GM21367 (cell line): ENCODE measurements around the gene SH2D3C.
"Not testable (repeated sequence)": the region's sequence is repeated elsewhere in the genome, so short reads cannot be mapped to it uniquely, and the experiment has no call there.

Experiments used
- ATAC-seq: cut with Tn5 transposase; IDR thresholded peaks from one replicate; pipeline ENCODE4 v1.9.1; 2021; ENCODE audit not compliant: unreplicated experiment

The SH2D3C gene

DNA sequence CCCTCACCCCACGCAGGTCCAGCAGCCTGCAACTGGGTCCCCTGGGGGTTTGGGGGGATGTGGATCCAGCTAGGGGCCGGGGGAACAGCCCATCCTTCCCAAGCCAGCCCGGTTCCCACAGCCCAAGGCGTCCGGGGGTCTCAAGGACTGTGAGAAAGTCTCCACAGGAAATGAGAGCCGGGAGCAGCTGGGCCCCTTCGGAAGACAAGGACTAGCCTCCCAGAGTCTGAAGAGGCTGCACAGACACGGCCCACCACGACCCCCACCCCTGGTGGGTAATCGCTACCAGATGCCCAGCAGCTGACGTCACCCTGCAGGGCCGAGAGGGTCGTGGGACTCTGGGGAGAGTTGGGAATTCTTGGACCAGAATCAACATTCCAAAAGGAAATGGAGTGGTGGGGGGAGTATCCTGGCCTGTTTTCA, 10.5 kb downstream of the SH2D3C start:
- ATAC-seq = no peak

DNA sequence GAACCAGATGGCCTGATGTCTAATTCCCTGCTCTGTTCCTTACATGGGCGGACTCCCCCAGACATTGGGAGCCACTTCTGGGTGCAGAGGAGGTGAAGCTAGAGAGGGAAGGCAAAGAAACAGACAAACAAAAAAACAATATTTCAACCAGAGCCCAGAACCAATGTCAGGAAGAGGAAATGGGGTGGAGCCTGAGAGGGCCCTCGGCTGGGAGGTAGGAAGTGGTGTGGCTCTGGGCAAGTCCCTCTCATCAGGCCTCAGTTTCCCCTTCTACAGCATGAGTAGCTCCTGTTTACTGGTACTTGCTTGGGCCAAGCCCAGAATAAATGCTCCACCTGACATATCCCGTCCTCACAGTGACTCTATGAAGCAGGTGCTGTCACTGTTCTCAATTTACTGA, 11.1 kb downstream of the SH2D3C start:
- no peak for ATAC-seq

DNA sequence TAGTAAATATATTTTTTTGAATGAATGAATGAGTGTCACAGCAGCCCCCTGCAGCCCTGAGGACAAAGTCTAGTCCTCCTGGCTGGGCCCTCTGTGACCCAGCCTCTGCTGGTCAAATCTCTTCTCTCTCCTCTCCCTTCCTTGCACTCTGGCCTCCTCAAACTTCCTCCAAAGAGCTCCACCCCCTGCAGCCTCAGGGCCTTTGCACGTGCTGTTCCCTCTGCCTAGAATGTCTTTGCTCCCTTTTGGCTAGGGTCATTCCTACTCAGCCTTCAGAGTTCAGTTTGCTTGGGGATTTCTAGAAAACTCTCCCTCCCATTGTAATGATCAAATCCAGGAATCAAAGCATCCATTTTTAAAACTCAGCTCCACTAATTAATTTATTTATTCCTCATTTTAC, 13.0 kb downstream of the SH2D3C start:
- ATAC-seq = no peak

DNA sequence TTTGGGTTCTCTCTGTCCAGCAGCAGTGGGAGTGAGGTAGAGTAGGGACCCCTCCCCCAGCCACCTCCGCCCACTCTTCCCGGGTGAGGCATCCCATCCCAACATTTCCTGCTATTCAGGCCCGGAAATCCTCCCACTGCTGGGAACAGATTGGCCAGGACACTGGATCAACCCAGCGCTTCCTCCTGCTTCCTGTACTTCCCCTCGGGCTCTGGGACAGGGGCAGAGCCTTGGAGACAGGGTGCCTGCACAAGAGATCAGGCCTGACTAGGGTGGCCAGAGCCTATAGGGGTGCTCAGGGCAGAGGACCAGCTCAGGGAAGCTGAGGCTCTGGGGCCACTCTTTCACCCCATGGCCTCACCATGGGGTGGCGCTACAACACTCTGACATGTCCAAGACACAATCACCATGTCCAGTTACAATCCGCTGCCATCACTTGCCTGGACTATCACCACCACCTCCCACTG, 14.5 kb downstream of the SH2D3C start:
- no peak for ATAC-seq

DNA sequence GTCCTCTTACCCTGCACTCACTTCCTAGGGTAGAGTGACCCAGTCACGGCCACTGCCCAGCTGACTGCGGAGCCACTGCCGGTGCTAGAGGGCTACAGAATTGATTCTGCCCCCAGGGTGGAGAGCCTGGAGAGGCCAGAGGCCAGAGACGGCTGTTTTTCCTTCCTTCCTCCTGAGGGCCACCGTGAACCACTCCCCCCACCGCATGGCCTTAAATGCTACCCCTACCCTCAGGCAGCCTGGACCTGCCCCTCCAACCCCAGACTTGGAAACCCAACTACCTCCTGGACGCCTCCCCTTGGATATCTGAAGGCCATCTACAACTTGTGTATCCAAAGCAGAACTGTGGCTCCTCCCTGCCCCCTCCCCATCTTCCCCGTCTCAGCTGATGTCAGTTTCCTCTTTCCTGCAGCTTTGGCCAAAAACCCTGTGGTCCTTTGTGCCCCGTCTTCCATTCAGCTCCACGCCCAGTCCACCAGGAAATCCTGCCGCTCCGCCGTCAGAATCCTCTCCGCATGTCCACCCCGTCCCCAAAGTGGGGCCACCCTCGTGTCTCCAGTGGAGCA, 16.3 kb downstream of the SH2D3C start:
- ATAC-seq = no peak

DNA sequence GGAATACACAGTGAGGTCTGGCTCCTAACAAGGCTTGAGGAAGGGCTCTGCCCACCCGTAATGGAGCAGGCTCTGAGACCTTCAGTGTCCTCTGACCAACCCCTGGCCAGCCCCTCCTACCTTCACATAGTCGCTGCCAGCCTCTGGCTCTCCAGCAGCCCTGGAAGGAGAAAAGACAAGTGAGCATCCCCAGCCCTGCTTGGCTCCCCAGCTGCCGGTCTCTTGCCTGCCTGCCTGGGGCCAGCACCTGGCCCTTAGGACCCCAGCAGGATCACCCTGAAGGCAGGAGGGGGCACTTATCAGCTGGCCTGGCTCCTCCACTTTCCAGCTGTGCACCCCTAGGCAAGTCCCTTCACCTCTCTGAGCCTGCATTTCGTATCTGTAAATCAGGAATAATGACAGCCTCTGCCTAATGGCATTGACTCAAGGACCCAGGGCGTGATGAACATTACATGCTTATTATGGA, 16.9 kb downstream of the SH2D3C start:
- ATAC-seq = no peak

DNA sequence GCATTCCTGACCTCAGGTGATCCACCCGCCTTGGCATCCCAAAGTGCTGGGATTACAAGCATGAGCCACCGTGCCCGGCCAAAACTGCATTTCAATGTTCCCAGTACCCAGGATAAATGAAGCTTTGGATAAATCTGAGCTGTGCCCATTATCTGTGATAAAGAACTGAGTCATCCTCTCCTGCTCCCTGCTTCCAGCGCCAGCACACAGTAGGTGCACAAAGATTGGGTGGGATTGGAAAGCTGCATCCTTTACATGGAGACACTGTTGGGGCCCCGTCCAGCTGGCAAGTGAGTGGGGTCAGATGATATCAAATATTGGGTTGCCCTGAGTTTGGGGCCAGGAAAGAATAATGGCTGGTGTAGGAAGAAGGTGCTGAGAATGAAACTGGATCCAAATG, 17.4 kb downstream of the SH2D3C start:
- ATAC-seq = no peak

DNA sequence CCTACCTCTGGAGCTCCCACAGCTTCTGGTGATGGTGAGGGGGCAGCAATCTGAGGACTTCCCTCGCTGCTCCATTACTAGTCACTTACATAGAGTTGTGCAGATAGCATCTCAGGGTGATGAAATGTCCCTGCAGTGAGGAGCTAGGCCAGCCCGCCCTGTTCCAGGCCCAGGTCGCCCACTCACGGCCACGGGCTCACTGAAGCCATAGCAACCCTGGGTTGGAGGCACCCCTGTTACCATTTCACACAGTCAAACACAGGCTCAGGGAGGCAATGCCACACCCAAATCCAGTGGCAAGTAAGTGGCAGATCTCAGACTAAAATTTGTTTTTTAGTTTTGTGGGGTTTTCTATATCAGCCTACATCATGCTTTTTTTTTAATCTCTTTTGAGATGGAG, 19.6 kb downstream of the SH2D3C start:
- ATAC-seq = no peak

DNA sequence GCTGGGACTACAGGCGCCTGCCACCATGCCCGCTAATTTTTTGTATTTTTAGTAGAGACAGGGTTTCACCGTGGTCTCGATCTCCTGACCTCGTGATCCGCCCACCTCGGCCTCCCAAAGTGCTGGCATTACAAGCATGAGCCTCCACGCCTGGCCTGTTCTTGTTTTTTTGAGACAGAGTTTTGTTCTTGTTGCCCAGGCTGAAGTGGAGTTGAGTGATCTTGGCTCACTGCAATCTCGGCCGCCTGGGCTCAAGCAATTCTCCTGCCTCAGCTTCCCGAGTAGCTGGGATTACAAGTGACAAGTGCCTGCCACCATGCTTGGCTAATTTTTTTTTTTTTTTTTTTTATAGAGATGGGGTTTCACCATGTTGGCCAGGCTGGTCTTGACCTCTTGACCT, 21.7 kb downstream of the SH2D3C start:
- not testable (repeated sequence) for ATAC-seq

DNA sequence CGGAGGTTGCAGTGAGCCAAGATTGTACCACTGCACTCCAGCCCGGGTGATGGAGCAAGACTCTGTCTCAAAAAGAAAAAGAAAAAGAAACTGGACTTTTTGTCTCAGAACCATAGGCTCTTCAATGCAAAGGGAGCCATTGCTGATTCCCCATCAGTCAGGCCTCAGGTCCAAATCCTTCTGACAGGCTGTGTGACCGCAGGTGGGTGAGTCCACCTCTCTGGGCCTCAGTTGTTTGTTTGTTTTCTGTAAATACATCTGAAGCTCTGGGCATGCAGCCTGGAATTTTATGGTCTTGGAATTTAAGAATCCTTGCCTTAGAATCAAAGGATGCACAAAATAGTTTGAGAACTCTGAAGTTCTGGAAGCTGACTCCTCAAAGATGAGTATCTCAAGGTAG, 22.2 kb downstream of the SH2D3C start:
- no peak for ATAC-seq

DNA sequence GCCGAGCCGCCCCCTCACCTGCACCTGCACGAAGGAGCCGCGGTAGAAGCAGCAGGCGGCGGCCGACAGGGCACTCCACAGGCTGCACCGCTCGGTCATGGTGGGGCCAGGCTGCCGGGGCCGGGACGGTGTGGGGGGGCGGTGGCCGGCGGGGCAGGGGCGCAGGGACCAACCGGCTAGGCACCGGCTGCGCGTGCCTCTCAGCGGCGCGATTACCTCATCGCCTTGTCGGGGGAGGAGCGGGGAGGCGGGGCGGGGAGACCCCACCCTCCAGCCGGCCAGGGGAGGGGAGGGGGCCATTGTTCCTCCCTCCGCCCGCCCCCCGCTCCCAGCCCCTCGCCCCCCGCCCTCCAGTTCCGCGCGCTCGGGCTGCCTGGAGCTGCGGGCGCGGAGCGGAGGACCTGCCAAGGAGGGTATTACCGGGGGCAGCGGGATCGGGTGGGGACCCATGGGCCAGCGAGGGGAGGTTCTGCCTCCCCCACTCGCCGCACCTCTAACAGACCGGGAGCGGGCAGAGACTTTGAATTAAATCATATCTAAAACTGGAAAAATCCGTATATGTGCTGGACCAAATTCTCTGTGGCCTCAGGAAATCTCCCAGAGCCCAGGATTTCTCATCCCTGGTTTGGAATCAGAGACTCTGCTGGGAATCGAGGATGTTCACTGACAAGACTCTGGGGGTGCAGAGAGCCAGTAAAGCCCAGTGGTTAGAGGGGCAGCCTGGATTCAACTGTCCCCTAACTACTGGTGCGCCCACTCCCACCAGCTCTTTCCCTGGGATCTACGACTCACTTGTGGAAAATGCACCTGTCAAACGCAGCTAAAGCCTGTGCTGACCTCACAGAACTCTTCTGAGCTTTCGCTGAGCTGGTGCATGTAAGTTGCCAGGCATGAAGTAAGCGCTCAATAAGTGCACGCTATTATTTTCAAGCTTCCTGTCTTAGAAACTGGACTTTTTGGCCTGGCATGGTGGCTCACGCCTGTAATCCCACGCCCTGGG, 23.1 kb downstream of the SH2D3C start:
- ATAC-seq = no peak

DNA sequence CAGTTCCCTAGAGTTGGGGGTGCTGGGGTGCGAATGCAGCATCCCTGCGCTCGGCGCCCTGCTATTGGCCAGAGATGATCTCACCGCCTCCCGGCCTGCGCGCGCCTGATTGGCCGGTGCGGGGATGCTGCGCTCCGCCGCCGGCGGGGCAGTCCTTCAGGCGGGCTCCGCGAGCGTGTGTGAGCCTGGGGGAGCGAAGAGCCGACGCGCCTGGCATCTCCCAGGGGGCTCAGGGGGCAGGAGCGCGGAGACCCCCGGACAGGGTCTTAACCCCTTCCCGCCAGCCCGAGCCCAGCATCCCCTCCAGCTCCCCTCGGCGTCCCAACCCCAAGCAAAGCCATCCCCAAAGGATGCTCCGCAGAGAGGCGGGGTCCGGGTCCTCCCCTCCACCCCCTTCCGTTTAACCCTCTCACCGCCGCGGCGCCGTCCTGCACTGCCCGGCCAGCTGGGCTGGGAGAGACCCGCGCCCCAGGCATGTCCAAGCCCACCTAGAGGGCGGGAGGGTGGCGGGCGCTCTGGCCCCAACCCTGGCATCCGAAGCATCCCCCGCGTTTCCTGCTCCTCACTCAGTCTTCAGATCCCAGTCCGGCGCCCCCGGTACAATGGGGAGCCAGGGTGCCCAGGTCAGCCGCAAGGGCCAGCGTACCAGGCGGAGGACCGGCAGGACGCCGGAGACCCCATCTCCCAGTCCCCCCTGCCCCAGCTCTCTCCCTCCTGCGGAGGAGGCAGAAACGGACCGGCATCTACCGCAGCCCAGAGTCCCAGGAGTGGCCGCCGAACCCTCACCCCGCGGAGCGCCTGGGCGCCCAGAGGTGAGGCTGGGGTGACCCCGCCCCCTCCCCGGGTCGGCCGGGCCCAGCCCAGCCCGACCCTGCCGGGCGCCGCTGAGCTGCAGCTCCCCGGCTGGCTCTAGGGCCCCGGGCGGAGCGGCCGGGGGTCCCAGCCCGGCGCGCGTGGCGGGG, 24.1 kb downstream of the SH2D3C start:
- no peak for ATAC-seq

DNA sequence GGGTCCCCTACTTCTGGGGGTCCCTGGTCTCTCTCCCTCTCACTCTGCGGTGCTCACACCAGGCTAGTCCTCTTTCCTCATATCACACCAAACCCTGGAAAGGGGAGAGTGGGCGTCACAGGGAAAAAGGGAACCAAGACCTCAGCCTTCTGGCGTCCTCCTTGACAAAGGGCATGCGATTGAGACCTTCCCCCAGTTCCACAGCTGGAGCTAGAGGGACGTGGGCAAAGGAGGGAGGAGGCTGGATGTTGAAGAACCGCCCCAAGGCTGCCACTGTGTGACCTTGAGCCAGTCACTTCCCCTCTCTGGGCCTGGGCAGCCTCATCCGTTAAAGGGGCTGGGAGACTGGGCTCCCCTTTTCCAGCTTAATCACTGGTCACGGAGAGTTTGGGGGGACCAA, 24.8 kb downstream of the SH2D3C start:
- no peak for ATAC-seq

DNA sequence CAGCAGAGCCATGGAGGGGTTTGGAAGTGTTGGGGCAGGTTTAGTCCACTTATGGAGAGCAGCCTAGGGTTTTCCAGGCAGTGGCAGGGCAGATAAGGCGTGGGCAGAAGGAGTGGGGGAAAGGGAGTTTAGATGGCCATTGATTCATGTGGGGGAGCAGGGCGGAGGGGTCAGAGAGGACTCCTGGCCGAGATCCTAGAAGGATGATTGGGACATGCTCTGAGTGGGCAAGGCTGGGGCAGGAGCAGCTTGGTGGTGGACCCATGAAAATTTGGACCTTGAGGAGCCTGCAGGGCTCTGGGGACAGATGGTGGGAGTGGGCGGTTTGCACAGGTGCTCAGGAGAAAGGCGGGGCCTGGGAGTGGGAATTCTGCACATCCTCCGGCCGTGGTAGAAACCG, 25.3 kb downstream of the SH2D3C start:
- ATAC-seq = no peak

DNA sequence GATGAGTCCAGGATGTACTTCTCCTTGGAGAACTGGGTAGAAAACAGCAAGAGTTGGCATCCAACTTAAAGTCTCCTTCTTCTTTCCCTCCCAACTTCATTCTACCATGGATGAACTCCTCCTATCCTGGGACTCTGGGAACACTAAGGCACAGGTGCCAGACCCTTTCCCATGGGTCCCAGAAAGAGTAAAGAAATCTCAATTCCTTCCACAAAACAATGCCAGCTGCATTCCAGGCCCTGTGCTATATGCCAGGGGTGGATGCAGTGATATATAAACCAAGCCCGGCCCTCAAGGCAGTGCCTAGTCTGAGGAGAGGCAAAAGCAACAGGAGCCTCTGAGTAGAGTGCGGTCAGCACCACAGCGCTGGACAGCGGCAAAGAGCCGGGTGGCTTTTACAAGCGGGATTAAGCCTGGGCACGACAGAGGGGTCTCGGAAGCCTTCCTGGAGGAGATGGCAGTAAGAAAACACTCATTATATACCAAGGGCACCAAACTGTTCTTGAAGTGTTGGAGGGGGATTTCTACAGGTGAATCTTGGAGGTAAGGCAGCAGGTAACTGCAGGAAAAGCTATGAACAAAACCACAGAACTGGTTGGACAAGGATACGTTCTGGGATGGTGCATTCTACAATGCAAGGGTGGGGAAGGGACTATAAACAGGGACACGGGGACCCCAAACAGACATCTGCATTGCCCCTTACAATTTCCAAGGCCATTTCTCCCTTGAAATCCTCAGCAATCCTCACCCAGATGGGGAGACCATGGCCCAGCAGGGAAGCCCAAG, 27.0 kb downstream of the SH2D3C start:
- ATAC-seq = no peak

DNA sequence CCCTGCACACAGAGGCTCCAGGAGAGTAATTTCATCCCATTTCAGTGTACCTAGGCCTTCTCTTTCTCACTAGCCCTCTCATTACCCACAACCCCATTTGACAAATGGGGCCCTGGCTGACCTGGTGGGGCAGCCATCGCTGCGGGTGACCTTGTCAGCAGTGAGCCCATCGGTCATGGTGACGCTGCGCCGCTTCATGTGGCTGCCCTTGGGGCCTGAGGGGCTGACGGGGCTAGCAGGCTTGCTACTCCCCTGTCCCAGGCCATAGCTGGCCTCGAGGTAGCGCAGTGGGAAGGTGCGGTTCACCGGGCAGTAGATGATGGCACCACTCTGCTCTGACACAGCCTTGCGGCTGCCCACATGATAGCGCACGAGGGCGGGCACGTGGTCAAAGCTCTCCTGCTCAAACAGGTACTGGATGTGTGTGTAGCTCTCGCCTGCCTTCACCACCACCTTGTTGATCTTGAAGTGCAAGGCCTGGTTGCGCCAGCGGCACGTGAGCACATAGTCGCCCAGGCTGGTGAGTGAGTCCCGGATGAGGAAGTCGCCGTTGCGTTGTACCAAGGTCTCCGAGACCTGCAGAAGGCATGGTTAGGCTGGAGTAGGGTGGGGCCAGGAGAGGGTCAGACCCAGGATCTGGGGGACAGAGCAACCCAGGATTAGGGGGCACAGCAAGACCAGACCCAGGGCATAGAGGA, 29.2 kb downstream of the SH2D3C start:
- ATAC-seq = no peak

DNA sequence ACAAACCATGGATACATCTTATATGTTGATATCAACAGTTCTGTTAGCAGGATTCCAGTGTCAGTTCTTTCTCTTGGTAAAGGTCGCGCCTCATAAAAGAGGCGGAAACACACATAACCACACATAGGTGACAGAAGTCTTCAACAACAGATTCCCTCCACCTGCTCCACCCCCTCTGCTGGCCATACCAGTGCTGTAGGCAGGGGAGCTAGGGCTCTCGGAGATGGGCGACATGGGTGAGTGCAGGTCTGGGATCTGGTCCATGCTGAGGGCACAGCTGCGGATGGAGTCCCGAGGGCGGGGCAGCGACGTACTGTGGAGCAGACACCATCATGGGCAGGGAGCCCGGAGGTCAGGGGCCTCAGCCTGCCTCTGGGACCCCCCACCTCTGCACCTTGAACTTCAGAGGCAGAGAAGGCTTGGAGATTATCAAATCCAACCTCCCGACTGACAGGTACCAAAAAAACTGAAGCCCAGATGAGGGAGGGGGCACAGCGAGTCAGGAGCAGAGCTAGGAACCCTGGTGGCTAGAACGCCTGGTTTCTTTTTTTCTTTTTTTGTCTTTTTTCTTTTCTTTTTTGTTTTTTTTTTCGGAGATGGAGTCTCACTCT, 31.4 kb downstream of the SH2D3C start:
- no peak for ATAC-seq

DNA sequence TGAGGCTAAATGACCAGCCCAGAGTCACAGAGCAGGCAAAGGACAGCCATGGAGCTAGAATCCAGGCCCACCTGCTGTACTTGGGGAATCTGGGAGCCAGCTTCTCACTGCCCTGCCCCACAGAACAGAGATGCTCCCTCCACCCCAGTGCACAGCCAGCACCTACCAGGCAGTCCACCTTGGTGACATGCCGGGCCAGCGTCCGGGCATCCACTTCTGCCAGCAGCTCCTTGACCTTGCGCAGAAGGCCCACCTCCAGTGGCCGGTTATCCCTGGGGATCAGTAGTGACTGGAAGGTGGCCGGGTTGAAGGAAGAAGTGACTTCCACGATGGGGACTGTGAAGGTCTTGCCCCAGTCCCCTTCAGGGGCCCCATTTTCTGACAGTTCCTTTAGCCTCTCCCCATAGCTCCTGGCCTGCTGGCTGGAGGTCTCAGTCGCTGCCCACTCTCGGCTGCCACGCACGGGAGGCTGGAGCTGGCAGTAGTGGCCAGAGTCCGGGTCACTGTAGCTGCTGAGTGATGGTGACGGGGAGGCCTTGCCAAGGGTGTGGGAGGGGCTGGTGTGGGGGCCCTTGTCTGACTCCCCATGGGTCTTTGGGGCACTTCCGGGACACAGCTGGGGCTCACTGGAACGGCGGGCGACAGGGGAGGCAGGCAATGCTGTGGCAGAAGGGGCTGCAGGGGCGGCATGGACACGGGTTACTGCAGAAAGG, 33.9 kb downstream of the SH2D3C start:
- ATAC-seq = no peak
